Aortic smooth muscle cell (primary cell): ENCODE measurements around the gene RIPPLY1. TPM values are rescaled to one million over a fixed set of nuclear protein-coding genes. Genes with fewer than 3 reads are reported as not detected.

ENCODE experiments used
- total RNA-seq: library from RNA; depleted of rRNA; stranded (reverse); fragments of >200 nt; gene quantifications from 2 replicates; pipeline ENCODE4 v1.2.3, GENCODE V29; 2014

The RIPPLY1 gene
- total RNA-seq = not detected in 2 replicates

GRCh38 chrX:106903291-106903824, at the start of gene RIPPLY1:
TSS of gene RIPPLY1 (minus strand) at chrX:106903341. CDS start at chrX:106903287, 54 bp downstream.

GRCh38 chrX:106919932-106920452, 16.9 kb upstream of the RIPPLY1 start, which contains the start of gene CLDN2:
TSS of gene CLDN2 (plus strand) at chrX:106920402. CDS start at chrX:106928229, 7,827 bp downstream.

Other genes with a start within 250 kb of the RIPPLY1 start
- 1.1 and 1.5 TPM in 2 replicates for gene RNF128, start 176.6 kb downstream of the RIPPLY1 start, total RNA-seq
- 9.4 and 11.3 TPM in 2 replicates for gene TBC1D8B, start 100.7 kb downstream of the RIPPLY1 start, total RNA-seq
- gene CLDN2, start 17.1 kb upstream of the RIPPLY1 start, total RNA-seq = not detected in 2 replicates
- 31.8 and 33.8 TPM in 2 replicates for gene MORC4, start 96.9 kb upstream of the RIPPLY1 start, total RNA-seq
- 11.5 and 13.9 TPM in 2 replicates for gene RBM41, start 215.5 kb upstream of the RIPPLY1 start, total RNA-seq